Neutrophil (primary cell): Measurements from ENCODE around the gene KATNAL1.

Source experiments
- H3K27ac ChIP-seq: fragments of 200-600 bp; sonication (generic); 2 replicates; pipeline ENCODE4 v1.5.1; 2016; ENCODE audit warnings: mild to moderate bottlenecking, moderate library complexity
- H3K27me3 ChIP-seq: fragments of 200-600 bp; sonication (generic); 2 replicates; pipeline ENCODE4 v1.6.0; 2016; ENCODE audit warnings: mild to moderate bottlenecking
- H3K36me3 ChIP-seq: fragments of 200-600 bp; sonication (generic); 2 replicates; pipeline ENCODE4 v1.5.1; 2017
- H3K4me1 ChIP-seq, 2 experiments: fragments of 200-600 bp in 1 of 2; sonication (generic) in 1 of 2; 1 replicate in 1 of 2; 2 replicates in 1 of 2; pipeline versions ENCODE4 v1.5.1 to v1.6.1; 2013 to 2016; ENCODE audit warnings: low read depth in 1 of 2, low read length in 1 of 2, mild to moderate bottlenecking in 1 of 2, moderate library complexity in 1 of 2; ENCODE audit not compliant: control insufficient read depth in 1 of 2, insufficient read depth in 1 of 2
- H3K4me3 ChIP-seq, 2 experiments: fragments of 200-600 bp in 1 of 2; sonication (generic) in 1 of 2; 1 replicate in 1 of 2; 2 replicates in 1 of 2; pipeline ENCODE4 v1.5.1; 2013 to 2016; ENCODE audit warnings: low read depth in 1 of 2, low read length in 1 of 2, mild to moderate bottlenecking in 1 of 2, moderate library complexity in 1 of 2
- H3K9me3 ChIP-seq: fragments of 200-600 bp; sonication (generic); 2 replicates; pipeline ENCODE4 v1.5.1; 2016
- TF ChIP-seq, protein P1 (sequence below): fragments of 200-600 bp; sonication (generic); IDR thresholded peaks from 2 replicates; pipeline ENCODE4 v1.5.1; 2016; ENCODE audit warnings: antibody characterized with exemption

The KATNAL1 gene

DNA sequence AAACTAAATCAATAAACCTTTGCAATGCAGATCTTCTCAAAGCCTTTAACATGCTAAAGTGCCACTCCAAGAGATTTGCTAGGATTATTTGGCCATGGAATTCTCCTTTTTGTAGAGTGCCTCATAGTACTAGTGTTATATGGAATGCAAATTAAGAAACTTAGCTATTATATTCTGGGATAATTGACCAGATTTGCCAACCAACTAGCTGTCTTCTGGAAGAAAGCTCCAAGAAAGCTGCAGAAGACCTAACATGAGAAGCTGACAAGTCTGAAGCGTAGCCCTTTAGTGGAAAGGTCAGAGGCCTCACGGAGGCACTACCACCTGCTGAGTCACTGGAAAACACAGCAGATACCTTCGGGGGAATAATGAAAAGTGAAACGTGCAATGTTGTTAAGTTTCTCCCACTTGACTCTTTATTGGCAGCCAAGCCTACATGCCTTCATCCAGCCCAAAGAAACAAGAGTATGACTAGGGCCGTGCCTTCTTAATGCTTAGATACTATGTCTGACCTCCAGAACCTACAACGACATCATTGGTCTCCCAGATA is 29.8 kb upstream of the KATNAL1 start:
- H3K4me3 ChIP-seq, result no peak overlapping the region
- H3K27me3 ChIP-seq, result no peaks in the 10 kb centered on the region
- H3K4me1 ChIP-seq, result no peaks in the 10 kb centered on the region
- H3K9me3 ChIP-seq, result no peaks in the 10 kb centered on the region
- no peaks in the 10 kb centered on the region for H3K36me3 ChIP-seq
- TF ChIP-seq, protein P1, sequence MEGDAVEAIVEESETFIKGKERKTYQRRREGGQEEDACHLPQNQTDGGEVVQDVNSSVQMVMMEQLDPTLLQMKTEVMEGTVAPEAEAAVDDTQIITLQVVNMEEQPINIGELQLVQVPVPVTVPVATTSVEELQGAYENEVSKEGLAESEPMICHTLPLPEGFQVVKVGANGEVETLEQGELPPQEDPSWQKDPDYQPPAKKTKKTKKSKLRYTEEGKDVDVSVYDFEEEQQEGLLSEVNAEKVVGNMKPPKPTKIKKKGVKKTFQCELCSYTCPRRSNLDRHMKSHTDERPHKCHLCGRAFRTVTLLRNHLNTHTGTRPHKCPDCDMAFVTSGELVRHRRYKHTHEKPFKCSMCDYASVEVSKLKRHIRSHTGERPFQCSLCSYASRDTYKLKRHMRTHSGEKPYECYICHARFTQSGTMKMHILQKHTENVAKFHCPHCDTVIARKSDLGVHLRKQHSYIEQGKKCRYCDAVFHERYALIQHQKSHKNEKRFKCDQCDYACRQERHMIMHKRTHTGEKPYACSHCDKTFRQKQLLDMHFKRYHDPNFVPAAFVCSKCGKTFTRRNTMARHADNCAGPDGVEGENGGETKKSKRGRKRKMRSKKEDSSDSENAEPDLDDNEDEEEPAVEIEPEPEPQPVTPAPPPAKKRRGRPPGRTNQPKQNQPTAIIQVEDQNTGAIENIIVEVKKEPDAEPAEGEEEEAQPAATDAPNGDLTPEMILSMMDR, result no peak
- H3K27ac ChIP-seq, result no peak overlapping the region

DNA sequence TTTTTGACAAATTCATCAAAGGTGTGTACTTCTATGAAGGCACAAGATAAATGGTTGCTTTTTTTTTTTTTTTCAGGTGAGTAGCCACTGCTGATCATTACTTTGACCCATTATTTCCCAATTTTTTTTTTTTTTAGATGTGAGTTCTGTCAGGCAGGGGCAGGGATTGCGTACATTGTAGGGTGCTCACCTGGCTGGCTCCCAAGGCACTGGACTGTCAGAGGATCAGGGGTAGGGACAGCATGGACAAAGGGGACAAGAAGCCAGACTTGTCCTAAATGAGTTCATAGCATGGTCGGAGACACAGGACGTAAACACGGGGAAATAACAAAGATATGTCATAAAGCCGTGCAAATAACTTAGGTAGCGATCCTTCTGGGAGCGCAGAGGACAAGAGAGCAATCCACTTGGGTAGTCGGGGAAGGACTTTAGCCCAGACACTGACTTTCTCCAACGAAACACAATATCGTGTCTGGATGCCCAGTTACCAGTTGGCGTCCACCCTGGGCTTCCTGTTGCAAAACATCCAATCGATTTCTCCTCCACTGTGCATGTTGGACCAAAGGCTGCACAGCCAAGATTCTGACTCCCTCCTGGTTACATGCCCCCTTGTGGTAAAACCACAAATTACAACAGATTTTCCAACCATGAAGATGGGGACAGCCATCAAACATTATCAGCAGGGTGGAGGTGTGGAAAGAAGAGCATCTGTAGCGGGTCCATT is 27.5 kb upstream of the KATNAL1 start:
- Histone ChIP-seq H3K4me1 (no peaks in the 10 kb centered on the region), H3K36me3 (no peaks in the 10 kb centered on the region), H3K27me3 (no peaks in the 10 kb centered on the region), H3K9me3 (no peaks in the 10 kb centered on the region), H3K4me3 (no peak overlapping the region), H3K27ac (no peak overlapping the region)
- TF ChIP-seq, protein P1, result peak; percentile 51

DNA sequence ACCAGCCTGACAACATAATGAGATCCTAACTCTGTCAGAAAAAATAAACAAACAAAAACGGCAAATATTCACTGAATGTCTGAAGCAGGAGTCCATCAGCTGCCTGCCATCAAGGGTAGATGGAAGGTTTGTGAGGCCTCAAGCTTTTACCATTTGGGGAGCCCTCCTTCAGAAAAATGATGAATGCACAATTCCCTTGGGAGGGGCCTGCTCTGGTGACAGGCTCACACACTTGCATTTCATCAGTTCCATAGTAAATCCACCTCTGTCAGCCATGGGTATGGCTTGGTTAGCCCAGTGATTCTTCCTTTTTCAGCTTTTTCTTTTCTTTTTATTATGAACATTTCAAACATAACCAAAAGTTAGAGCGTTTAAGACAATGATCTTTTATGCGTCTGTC is 26.3 kb upstream of the KATNAL1 start:
- Histone ChIP-seq H3K4me3 (no peak overlapping the region), H3K36me3 (no peaks in the 10 kb centered on the region), H3K9me3 (no peaks in the 10 kb centered on the region), H3K4me1 (no peaks in the 10 kb centered on the region), H3K27ac (no peak overlapping the region), H3K27me3 (no peaks in the 10 kb centered on the region)
- TF ChIP-seq, protein P1, result no peak

DNA sequence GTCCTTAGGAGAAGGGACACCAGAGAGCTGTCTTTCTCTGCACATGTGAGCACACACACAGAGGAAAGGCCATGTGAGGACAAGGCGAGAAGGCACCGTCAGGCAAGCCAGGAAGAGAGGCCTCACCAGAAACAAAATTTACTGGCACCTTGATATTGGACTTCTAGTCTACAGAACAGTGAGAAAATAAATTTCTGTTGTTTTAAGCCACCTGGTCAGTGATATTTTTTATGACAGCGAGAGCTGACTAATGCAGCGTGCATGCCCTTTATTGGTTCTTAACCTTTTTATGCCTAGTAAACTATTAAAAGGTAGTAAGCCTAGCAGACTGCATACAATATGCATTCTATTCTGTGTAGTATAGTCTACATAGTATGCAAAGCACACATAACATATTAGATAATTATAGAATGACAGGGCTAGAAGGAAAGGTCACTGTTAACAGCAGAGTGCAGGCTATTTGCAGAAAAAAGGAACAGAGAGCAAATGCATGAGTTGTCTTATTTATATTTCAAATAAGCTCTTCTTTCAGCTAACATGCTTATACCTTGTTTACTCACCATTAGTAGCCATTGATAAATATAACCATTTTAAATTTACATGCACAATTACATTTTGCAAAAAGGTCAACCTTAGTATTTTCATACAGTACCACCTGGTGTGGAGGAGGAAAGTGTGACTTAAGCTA is 25.2 kb upstream of the KATNAL1 start:
- TF ChIP-seq, protein P1, result no peak
- Histone ChIP-seq H3K9me3 (no peaks in the 10 kb centered on the region), H3K4me3 (no peak overlapping the region), H3K36me3 (no peaks in the 10 kb centered on the region), H3K27me3 (no peaks in the 10 kb centered on the region), H3K27ac (no peak overlapping the region), H3K4me1 (no peaks in the 10 kb centered on the region)

DNA sequence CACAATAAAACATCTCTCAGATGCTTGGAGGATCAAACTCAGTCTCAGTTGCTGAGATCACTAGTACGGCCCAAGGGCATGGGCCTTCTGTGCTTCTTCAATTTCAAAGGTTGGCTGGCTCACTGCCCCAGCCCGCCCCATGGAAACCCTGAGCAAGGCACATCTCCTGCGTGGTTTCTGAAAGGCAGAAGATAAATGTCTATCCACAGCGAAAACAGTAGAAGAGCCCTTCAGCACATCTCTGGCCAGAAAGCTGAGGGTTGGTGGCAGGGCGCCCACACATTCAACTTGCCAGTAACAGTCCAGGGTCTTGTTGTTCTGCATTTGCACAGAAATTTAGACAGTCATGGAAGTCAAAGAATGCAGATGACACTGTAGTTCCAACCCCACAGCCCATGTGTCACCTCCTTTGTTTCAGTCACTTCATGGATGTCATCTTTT is 24.0 kb upstream of the KATNAL1 start:
- Histone ChIP-seq H3K4me1 (no peaks in the 10 kb centered on the region), H3K9me3 (no peaks in the 10 kb centered on the region), H3K27me3 (no peaks in the 10 kb centered on the region), H3K36me3 (no peaks in the 10 kb centered on the region), H3K4me3 (no peak overlapping the region), H3K27ac (no peak overlapping the region)
- TF ChIP-seq, protein P1, result no peak
